ENCODE results near the gene CHRM4. TPM values are rescaled to one million over a fixed set of nuclear protein-coding genes. Genes with fewer than 3 reads are reported as not detected.

CHRM4 gene
- total and polyA plus RNA-seq, 2 experiments from 2014 or later, result 0.30 TPM; not detected in 1

- Histone ChIP-seq H3K9me3 (ENCODE audit: low read depth) (no peaks in the 10 kb centered on the region), H3K79me2 (peaks cover 8% of the 10 kb centered on the region), H3K36me3 (replicated peaks; ENCODE audit: insufficient read depth, low read depth) (no peaks in the 10 kb centered on the region), H3K27ac (no peak overlapping the region), H2AFZ (no peak overlapping the region), H3K4me3 (no peak overlapping the region), H4K20me1 (ENCODE audit: insufficient read depth, poor library complexity, severe bottlenecking) (no peaks in the 10 kb centered on the region), H3K4me2 (no peak overlapping the region), H3K9me2 (replicated peaks; ENCODE audit: insufficient read depth) (no peaks in the 10 kb centered on the region), H3K27me3 (no peaks in the 10 kb centered on the region), H3K4me1 (ENCODE audit: insufficient read depth) (peaks cover 25% of the 10 kb centered on the region)
- 97% methylated on average over 5 of the region's 5 CpGs for WGBS (ENCODE audit: low lambda C conversion rate, missing lambda C conversion rate)
- DNase-seq (ENCODE audit: low spot score), result no peak
- no peak for TF ChIP-seq EZH2phosphoT487 (IDR thresholded peaks at IDR 0.05; ENCODE audit: low read depth, severe bottlenecking, unreplicated experiment)
- TF ChIP-seq EZH2 (IDR thresholded peaks at IDR 0.05; ENCODE audit: borderline replicate concordance), result no peak
- TF ChIP-seq CTCF (IDR thresholded peaks at IDR 0.05; ENCODE audit: poor library complexity), result no peak
Measured at GRCh38 chr11:46377831-46378230, 13.7 kb downstream of the CHRM4 start.

DNA sequence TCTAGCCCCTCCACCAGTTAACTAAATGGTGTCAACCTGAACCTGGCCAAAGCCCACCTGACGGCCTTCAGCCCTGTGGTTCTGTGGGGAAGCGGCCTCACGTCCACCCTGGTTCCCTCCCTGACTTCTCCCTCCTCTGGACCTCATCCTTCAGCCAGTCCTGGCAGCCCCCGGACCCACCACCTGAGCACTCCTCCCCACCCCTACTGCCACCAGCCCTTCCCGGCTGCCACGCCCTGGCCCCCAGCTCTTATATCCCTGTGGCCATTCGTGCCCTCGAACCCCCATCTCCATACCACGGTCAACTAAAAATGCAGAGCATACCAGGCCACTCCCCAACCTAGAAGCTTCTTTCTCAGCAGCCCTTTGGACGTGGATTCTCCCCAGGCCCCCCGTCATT, 14.3 kb downstream of the CHRM4 start:
- no peaks in the 10 kb centered on the region for H3K9me3 ChIP-seq (ENCODE audit: low read depth)
- H2AFZ ChIP-seq, result no peak overlapping the region
- H3K27me3 ChIP-seq, result no peaks in the 10 kb centered on the region
- TF ChIP-seq CTCF (IDR thresholded peaks at IDR 0.05; ENCODE audit: poor library complexity), result no peak
- TF ChIP-seq EZH2phosphoT487 (IDR thresholded peaks at IDR 0.05; ENCODE audit: low read depth, severe bottlenecking, unreplicated experiment), result no peak
- TF ChIP-seq EZH2 (IDR thresholded peaks at IDR 0.05; ENCODE audit: borderline replicate concordance), result no peak
- no peak for DNase-seq (ENCODE audit: low spot score)
- H3K4me1 ChIP-seq (ENCODE audit: insufficient read depth), result peaks cover 20% of the 10 kb centered on the region
- H3K36me3 ChIP-seq (replicated peaks; ENCODE audit: insufficient read depth, low read depth), result no peaks in the 10 kb centered on the region
- WGBS (ENCODE audit: low lambda C conversion rate, missing lambda C conversion rate), result 94% methylated on average over 10 of the region's 11 CpGs
- no peak overlapping the region for H3K4me2 ChIP-seq
- no peaks in the 10 kb centered on the region for H3K9me2 ChIP-seq (replicated peaks; ENCODE audit: insufficient read depth)
- H3K27ac ChIP-seq, result no peak overlapping the region
- no peaks in the 10 kb centered on the region for H4K20me1 ChIP-seq (ENCODE audit: insufficient read depth, poor library complexity, severe bottlenecking)
- H3K79me2 ChIP-seq, result peaks cover 3% of the 10 kb centered on the region
- H3K4me3 ChIP-seq, result no peak overlapping the region

- WGBS (ENCODE audit: low lambda C conversion rate, missing lambda C conversion rate), result 97% methylated on average over 17 of the region's 19 CpGs
- Histone ChIP-seq H3K36me3 (replicated peaks; ENCODE audit: insufficient read depth, low read depth) (no peaks in the 10 kb centered on the region), H3K4me1 (ENCODE audit: insufficient read depth) (peaks cover 16% of the 10 kb centered on the region), H3K9me3 (ENCODE audit: low read depth) (no peaks in the 10 kb centered on the region), H4K20me1 (ENCODE audit: insufficient read depth, poor library complexity, severe bottlenecking) (no peaks in the 10 kb centered on the region), H3K9me2 (replicated peaks; ENCODE audit: insufficient read depth) (no peaks in the 10 kb centered on the region), H3K4me3 (no peak overlapping the region), H3K79me2 (no peaks in the 10 kb centered on the region), H3K27me3 (no peaks in the 10 kb centered on the region), H3K4me2 (no peak overlapping the region), H3K27ac (no peak overlapping the region), H2AFZ (no peak overlapping the region)
- TF ChIP-seq EZH2 (IDR thresholded peaks at IDR 0.05; ENCODE audit: borderline replicate concordance), result no peak
- no peak for TF ChIP-seq CTCF (IDR thresholded peaks at IDR 0.05; ENCODE audit: poor library complexity)
- TF ChIP-seq EZH2phosphoT487 (IDR thresholded peaks at IDR 0.05; ENCODE audit: low read depth, severe bottlenecking, unreplicated experiment), result no peak
- no peak for DNase-seq (ENCODE audit: low spot score)
Measured at GRCh38 chr11:46376258-46377050, 15.1 kb downstream of the CHRM4 start.

All from hepatocyte (in vitro differentiated cells).